OCI-LY3 (cell line): ENCODE data around the gene GCNT2.

Experiments used
- EZH2phosphoT487 ChIP-seq: fragments of 200-600 bp; shearing (Covaris generic); IDR thresholded peaks from 2 replicates; pipeline ENCODE4 v1.6.1; 2018; ENCODE audit warnings: antibody characterized with exemption, mixed run types, low read depth
- TF ChIP-seq, protein P1 (sequence below): fragments of 200-600, 300-600 bp; sonication (generic); IDR thresholded peaks from 2 replicates; pipeline ENCODE4 v1.5.1; 2014; ENCODE audit warnings: antibody characterized with exemption, low read length, low read depth

DNA sequence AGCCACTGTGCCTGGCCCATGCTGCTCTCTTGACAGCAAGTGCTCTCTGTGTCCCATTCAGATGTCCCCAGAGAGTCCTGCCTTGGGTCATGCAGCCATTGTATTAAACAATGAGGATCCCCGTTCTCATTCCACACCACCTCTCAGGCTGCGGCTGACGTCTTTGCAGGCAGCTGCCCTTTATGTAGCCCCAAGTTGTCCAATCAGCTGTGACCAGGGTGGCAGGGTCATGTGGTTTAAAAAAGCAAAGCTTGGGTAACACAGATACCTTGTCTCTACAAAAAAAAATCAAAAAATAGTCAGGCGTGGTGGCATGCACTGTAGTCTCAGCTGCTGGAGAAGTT lies 13.2 kb downstream of the GCNT2 start:
- TF ChIP-seq, protein P1, sequence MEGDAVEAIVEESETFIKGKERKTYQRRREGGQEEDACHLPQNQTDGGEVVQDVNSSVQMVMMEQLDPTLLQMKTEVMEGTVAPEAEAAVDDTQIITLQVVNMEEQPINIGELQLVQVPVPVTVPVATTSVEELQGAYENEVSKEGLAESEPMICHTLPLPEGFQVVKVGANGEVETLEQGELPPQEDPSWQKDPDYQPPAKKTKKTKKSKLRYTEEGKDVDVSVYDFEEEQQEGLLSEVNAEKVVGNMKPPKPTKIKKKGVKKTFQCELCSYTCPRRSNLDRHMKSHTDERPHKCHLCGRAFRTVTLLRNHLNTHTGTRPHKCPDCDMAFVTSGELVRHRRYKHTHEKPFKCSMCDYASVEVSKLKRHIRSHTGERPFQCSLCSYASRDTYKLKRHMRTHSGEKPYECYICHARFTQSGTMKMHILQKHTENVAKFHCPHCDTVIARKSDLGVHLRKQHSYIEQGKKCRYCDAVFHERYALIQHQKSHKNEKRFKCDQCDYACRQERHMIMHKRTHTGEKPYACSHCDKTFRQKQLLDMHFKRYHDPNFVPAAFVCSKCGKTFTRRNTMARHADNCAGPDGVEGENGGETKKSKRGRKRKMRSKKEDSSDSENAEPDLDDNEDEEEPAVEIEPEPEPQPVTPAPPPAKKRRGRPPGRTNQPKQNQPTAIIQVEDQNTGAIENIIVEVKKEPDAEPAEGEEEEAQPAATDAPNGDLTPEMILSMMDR, result no peak
- no peak for TF ChIP-seq EZH2phosphoT487
